HG03095 (cell line): Measurements from ENCODE around the gene KRTAP10-8.
"Not testable (repeated sequence)": the region's sequence is repeated elsewhere in the genome, so short reads cannot be mapped to it uniquely, and the experiment has no call there.

Experiments used
- ATAC-seq: cut with Tn5 transposase; IDR thresholded peaks from one replicate; pipeline ENCODE4 v1.9.1; 2021; ENCODE audit warnings: moderate library complexity; ENCODE audit not compliant: unreplicated experiment

The KRTAP10-8 gene

DNA sequence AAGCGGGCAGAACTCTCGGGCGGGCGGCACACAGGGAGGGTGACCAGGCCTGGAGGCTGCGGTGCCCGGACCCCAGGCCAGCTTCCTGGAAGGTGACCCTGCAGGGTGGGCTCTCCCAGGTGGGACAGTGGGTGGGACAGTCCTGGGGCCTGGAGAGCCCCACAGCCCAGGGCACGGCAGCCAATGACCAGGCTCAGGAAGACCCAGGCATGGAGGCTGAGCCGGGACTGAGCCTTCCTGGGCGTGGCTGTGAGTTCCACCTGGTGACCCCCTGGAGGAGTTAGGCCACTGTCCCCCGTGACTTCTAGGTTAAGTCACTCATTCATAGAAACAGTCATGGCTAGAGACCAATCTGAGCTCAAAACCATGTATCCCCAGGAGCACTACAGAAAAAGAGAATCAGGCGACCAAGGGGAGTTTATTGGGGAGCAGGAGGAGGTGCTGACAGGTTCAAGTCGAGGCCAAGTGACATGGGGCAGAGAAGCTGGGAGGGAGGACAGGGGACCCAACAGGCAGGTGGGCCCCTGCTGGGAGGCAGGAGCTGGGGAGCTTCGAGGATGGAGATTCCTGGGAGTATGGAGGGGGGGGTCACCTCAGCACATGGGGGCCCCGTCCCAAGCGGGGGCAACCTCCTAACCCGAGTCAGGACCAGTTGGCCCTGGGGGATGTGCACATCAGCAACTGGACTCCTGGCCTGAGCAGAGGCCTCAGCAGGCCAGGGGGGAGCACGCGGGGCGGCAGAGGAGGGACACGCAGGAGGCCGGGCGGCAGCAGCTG, 32.6 kb upstream of the KRTAP10-8 start:
- no peak for ATAC-seq

DNA sequence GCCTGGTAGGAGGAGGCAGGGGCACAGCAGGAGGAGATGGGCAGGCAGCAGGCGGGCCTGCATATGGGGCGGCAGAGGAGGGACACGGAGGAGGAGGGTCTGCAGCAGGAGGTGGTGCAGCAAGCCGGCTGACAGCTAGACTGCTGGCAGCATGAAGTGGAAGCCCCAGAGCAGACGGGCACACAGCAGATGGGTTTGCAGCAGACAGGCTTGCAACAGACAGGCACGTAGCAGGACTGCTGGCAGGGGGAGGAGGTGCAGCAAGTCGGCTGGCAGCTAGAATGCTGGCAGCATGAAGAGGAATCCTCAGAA, 32.1 kb upstream of the KRTAP10-8 start:
- no peak for ATAC-seq

DNA sequence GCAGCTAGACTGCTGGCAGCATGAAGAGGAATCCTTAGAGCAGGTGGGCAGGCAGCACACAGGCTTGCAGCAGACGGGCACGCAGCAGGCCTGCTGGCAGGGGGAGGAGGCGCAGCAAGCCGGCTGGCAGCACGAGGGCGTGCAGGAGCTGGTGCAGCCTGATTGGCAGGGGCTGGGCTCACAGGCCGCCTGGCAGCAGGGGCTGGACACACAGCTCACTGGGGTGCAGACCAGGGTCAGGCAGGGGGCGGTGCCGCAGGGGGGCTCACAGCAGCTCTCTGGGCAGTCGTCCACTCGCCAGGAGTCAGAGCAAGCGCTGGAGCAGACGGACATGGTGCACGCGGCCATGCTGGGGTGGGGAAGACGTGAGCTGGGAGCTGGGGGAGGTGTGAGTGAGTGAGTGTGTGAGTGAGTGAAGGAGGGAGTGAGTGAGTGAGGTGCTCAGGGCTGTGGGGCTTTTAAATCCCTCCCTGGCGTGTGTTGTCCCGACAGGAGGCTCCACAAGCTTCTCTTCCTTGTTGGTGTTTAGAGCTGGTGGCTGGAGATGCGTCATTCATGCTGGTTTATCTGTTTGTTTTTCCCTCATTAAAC, 31.6 kb upstream of the KRTAP10-8 start, which contains the start of gene KRTAP10-5:
Gene KRTAP10-5 (minus strand): TSS at position 374 of the 591 bp plus-strand sequence. CDS start 26 bp downstream, at position 348.
- not testable (repeated sequence) for ATAC-seq

GRCh38 chr21:44581158-44581557, 30.7 kb upstream of the KRTAP10-8 start:
- ATAC-seq, result no peak

- ATAC-seq, result no peak
Measured at GRCh38 chr21:44582055-44582454, 29.8 kb upstream of the KRTAP10-8 start.

DNA sequence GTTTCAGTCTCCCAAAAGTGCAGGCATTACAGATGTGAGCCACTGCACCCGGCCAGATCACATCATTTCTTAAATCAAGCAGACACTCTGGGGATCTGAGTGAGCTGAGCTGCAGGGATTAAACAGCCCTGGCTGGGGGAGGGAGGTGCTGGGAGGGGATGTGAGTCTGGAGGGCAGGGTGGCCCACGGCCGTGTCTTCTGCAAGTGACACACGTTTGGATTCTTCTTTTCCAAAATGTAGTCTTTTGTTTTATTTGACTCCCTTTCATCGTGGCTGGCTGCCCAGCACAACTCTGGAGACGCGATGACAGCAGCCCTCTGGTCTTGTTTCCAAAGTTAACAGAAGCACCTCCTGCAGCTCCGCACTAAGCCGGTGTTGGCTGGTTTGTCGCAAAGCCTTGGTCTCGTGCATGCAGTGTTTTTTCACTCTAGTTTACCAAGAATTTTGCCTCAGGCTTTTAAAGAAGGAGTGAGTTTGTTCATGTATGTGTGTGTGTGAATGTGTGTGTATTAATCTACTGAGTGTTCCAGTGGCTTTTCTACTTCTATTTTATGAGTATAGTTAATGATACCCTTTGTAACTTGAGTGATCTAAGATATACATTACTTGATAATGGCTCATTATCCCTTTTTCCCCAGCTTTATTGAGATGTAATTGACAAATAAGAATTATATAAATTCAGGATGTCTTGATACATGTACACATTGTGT, 28.6 kb upstream of the KRTAP10-8 start:
- ATAC-seq, result no peak

DNA sequence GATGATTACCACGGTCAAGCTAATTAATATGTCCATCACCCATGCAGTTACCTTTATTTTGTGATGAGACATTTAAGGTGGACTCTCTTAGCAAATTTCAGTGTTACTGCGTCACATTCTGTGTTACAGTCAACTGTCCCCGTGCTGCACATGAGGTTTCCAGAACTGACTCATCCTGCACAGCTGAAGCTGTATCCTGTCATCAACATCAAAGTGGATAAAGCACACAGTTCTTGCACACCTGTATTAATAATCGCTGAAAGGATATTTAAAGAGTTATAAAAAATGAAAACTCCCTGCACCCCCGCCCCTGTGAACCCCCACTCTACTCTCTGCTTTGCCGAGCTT, 28.1 kb upstream of the KRTAP10-8 start:
- no peak for ATAC-seq

- ATAC-seq, result no peak
Measured at GRCh38 chr21:44585892-44586291, 26.0 kb upstream of the KRTAP10-8 start.

- no peak for ATAC-seq
Measured at GRCh38 chr21:44589094-44589493, 22.8 kb upstream of the KRTAP10-8 start.

GRCh38 chr21:44589586-44590305, 22.1 kb upstream of the KRTAP10-8 start:
- ATAC-seq, result no peak

- ATAC-seq, result no peak
Measured at GRCh38 chr21:44590311-44590721, 21.6 kb upstream of the KRTAP10-8 start.

DNA sequence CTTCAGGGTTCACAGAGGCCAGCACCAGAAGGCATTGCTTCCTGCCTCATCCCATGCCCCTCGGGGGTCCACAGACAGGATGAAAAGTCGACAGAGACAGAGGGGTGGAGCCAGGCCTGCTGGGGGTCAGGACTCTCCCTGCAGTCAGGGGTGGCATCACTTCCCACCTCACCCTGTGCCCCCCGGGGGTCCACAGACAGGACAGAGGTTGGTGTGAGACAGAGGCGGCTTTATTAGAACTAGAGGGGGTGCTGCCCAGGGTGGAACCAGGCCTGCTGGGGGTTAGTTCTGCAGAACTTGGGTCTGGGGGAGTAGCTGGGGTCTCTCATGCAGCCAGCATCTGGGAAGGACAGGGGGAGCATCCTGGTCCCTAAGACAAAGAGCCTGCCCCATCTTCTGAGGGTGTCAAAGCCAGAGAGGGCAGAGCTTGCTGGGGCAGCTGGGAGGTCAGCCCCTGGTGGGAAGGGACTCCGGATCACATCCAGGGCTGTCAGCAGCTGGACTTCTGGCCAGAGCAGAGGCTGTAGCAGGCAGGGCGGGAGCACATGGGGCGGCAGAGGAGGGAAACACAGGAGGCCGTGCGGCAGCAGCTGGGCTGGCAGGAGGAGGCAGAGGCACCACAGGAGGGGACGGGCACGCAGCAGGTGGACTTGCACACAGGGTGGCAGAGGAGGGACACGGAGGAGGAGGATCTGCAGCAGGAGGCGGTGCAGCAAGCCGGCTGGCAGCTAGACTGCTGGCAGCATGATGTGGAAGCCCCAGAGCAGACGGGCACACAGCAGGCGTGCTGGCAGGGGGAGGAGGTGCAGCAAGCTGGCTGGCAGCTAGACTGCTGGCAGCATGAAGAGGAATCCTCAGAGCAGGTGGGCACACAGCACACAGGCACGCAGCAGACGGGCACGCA, 20.7 kb upstream of the KRTAP10-8 start:
- ATAC-seq, result not testable (repeated sequence)

- not testable (repeated sequence) for ATAC-seq
Measured at GRCh38 chr21:44591801-44592130, 20.1 kb upstream of the KRTAP10-8 start.

DNA sequence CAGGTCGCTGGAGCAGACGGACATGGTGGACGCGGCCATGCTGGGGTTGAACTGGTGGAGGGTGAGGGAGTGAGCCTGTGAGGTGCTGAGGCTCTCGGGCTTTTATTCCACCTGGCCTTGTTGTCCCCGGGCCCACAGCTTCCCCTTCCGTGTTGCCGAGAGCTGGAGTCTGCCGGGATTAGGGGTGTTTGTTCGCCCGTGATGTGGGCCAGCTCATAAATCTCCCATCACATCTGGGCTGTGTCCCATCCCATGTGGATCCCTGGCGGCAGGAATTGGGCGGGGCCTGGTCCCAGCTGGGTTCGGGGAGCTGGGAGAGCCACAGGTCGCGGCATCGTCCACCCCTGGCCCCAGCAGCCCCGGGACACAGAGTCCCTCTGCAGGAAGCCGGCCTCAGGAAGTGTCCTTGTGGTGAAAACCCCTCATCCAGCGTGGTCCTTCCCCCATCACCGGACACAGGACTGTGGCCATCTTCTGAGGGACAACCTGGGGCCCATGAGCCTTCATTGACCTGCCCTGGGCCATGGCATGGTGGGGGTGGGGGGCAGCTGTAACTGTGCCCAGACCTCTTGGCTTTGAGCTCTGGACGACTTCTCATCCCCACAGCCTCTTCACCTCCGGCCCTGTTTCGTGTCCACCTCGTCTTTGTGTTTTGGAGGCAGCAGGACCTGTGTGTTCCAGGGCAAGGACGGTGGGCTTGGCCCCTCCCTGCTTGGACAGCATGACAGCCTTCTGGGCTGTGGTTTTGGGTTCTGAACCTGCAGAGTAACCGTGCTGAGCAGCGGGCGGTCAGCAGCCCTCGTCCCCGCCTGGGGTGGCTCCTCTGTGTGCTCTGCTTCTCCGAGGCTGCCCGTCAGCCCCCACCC, 19.2 kb upstream of the KRTAP10-8 start, which contains the start of gene KRTAP10-6:
Gene KRTAP10-6 (minus strand): TSS at position 60 of the 866 bp plus-strand sequence. CDS start 21 bp downstream, at position 39.
- ATAC-seq, result no peak

DNA sequence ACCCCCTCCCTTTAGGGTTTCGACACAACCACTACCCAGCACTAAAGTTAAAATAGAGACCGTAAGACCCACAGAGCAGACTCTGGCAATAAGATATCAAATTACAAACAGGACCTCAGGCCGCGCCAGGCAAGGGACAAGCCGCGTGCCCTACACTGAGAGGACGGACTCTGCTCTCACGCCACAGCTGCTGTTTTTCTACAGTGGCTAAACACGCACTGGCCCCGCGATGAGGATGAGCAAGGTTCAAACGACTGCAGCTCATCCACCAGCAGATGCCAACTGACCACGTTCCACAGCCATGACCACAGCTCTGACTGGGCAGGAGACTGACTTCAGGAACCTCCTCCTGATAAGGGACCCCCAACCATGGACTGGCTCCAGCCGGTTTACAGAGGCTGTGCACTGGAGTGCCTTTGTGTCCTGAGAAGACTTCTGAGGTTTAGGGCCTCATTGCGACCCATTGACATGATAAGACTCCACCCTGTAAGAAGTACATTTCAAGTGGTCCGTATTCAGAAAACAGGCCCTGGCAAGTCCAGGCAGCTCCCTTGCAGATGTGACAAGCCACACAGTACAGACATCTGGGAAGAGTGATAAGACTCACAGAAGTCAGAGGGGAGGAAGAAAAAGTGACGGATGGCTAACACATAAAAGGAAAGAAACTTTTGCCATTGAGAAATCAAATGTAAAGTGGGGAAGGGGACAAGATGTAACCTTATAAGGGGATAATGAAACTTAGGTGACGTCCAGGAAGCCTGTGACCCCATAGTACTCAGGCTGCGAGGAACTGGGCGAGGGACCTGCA, 18.1 kb upstream of the KRTAP10-8 start:
- no peak for ATAC-seq

GRCh38 chr21:44594406-44594916, 17.4 kb upstream of the KRTAP10-8 start:
- no peak for ATAC-seq

GRCh38 chr21:44595524-44595923, 16.4 kb upstream of the KRTAP10-8 start:
- no peak for ATAC-seq

DNA sequence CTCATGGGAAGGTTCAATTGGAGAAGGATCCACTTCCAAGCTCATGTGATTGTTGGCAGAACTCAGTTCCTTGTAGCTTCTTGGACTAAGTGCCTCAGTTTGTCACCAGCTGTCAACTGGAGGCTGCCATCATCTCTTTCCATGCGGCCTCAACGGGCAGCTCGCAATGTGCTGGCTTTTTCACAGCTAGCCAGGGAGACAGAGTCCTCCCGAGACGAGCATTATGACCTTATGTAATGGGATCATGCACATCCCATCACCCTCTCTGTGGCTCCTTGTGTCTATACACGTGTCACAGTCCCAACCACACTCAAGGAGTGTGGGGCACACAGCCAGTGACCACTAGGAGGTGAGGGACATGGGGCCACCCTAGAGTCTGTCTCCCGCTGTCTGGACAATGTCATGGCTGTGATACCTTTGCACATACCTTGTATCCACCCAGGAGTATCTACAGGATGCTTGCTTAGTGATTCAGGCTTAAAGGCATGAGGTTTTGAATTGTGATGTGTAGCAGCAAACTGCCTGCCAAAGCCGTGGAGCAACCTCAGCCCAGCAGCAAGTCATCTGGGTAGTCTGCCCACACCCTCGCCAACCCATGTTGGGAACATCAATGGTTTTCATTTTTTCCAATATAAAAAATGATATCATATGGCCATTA, 15.7 kb upstream of the KRTAP10-8 start:
- ATAC-seq, result no peak
